GM13977 (cell line): ENCODE data around the gene AEBP2.
"Not testable (repeated sequence)": the region's sequence is repeated elsewhere in the genome, so short reads cannot be mapped to it uniquely, and the experiment has no call there.

Source experiments
- DNase-seq: peaks from one replicate; pipeline ENCODE4 v3.0.0; 2012; ENCODE audit warnings: low spot score
- in situ Hi-C: fragments of 300-500 bp; cut with MboI; formaldehyde crosslinking; loops from one replicate; pipeline ENCODE4 v1.12.0; 2022; ENCODE audit warnings: low sequenced_read_pairs, low pct_unique_long_range_greater_than_20kb, mixed read lengths, inconsistent platforms; ENCODE audit not compliant: unreplicated experiment
- TF ChIP-seq, protein P1 (sequence below): IDR thresholded peaks from 2 replicates; pipeline ENCODE4 v1.5.1; 2012; ENCODE audit warnings: mild to moderate bottlenecking, control low read depth; ENCODE audit not compliant: insufficient read depth; ENCODE audit errors: extremely low read depth, missing control alignments

Gene AEBP2

DNA sequence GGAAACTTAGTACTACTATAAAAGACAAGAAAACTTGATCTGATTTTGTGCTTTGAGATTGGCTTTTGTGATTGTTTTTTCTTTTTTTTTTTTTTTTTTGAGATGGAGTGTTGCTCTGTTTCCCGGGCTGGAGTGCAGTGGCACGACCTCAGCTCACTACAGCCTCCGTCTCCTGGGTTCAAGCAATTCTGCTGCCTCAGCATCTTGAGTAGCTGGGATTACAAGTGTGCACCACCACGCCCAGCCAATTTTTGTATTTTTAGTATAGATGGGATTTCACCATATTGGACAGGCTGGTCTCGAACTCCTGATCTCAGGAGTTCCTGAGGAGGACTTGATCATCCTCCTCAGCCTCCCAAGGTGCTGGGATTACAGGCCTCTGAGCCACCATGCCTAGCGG lies 26.4 kb downstream of the AEBP2 start:
- DNase-seq = no peak
- TF ChIP-seq, protein P1, sequence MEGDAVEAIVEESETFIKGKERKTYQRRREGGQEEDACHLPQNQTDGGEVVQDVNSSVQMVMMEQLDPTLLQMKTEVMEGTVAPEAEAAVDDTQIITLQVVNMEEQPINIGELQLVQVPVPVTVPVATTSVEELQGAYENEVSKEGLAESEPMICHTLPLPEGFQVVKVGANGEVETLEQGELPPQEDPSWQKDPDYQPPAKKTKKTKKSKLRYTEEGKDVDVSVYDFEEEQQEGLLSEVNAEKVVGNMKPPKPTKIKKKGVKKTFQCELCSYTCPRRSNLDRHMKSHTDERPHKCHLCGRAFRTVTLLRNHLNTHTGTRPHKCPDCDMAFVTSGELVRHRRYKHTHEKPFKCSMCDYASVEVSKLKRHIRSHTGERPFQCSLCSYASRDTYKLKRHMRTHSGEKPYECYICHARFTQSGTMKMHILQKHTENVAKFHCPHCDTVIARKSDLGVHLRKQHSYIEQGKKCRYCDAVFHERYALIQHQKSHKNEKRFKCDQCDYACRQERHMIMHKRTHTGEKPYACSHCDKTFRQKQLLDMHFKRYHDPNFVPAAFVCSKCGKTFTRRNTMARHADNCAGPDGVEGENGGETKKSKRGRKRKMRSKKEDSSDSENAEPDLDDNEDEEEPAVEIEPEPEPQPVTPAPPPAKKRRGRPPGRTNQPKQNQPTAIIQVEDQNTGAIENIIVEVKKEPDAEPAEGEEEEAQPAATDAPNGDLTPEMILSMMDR = no peak
- in situ Hi-C loops = no loop called here

DNA sequence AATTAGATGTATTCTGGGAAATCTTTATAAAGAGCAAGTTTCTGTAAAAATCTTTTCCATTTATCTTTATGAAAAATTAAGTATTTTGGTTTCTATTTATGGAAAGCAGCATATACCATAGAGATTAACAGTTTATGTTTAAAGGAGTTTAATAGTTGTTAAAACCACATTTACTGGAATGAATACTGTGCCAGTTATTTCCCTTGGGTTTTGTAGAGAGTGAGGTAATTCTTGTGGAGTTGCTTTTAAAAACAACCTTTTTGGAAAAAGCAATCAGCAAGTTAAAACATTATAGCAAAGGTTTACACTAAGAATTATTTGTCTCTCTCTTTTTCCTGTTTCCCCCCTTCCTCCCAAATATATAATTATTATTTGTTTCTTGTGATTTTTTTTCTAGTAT lies 34.9 kb downstream of the AEBP2 start:
- no peak for DNase-seq
- in situ Hi-C loops = no loop called here
- TF ChIP-seq, protein P1 = no peak

DNA sequence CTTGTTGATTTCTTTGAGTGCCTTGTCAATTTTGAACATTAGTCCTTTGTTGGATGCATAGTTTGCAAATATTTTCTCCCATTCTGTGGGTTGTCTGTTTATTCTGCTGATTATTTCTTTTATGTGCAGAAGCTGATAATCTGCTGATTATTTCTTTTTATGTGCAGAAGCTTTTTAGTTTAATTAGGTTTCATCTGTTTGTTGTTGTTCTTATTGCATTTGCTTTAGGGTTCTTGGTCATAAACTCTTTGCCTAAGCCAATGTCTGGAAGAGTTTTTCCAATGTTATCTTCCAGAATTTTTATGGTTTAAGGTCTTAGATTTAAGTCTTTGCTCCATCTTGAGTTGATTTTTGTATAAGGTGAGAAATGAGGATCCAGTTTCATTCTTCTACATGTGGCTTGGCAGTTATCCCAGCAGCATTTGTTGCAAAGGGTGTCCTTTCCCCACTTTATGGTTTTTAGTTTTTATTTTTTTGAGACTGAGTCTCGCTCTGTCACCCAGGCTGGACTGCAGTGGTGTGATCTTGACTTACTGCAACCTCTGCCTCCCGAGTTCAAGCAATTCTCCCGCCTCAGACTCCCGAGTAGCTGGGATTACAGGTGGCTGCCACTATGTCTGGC lies 36.7 kb downstream of the AEBP2 start:
- in situ Hi-C loops, DNase-seq: not testable (repeated sequence)

DNA sequence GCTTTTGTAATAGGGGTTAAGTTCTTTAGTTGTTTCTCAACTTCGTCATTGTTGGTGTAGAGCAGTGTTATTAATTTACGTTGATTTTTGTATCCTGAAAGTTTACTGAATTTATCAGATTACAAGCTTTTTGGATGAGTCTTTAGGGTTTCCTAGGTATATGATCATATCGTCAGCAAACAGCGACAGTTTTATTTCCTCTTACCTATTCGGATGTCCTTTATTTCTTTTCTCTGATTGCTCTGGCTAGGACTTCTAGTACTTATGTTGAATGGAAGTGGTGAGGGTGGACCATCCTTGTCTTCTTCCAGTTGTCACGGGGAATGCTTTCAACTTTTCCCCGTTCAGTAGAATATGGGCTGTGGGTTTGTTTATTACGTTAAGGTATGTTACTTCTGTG lies 37.8 kb downstream of the AEBP2 start:
- DNase-seq = no peak
- TF ChIP-seq, protein P1 = no peak
- in situ Hi-C loops = no loop called here

DNA sequence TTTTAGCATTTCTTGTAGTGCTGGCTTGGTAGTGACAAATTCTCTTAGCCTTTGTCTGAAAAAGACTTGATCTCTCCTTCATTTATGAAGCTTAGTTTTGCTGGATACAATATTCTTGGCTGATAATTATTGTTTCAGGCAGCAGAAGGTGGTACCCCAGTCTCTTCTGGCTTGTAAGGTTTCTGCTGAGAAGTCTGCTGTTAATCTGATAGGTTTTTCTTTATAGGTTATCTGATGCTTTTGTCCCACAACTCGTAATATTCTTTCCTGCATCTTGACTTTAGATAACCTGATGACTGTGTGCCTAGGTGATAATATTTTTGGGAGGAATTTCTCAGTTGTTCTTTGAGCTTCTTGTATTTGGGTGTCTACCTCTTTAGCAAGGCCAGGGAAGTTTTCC lies 41.2 kb downstream of the AEBP2 start:
- in situ Hi-C loops = no loop called here
- TF ChIP-seq, protein P1 = no peak
- no peak for DNase-seq

DNA sequence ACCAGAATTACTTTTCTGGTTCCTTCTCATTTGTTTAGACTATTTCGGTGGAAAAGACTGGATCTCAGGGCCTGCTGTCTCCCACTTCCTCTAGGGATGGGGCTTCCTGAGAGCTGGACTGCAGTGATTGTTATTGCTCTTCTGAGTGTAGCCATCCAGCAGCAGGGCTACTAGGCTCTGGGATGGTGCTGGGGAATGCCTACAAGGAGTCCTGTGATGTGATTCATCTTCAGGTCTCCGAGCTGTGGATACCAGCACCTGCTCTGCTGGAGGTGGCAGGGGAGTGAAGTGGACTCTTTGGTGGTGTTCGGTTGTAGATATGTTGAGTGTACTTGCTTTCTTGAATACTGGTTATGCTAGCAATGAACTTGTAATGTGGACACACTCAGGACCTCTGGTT lies 42.7 kb downstream of the AEBP2 start:
- in situ Hi-C loops = no loop called here

DNA sequence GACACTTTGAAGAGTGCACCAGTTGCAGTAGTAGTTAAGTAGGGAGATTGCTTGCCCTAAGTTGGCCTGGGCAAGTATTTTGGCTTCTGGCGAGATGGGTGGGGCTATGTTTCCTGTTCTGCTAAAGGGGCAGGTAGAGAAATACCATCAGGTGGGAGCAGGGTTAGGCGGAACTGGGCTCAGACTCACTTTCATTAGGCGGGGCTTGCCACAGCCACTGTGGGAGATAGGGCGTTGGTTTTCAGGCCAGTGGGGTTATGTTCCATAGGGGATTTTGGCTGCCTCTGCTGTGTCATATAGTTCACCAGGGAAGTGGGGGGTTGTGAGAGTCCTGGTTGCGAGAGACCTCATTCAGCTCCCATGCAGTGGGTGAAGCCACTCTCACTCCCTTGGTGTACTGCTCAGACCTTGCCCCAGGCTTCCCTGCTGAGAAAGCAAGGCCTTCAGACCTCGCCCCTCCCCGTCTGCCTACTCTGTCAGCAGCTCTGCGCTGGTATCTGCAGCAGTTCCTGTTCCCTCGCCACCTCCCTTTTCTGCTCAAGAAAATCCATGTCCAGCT lies 43.3 kb downstream of the AEBP2 start:
- peak; percentile 19 for DNase-seq
- TF ChIP-seq, protein P1 = no peak
- in situ Hi-C loops = no loop called here

More for the DNA sequence above, 42.7 kb downstream of the AEBP2 start:
- TF ChIP-seq, protein P1 = no peak
- no peak for DNase-seq
